ENCODE results near the gene IGF1R.

The IGF1R gene

GRCh38 chr15:98677345-98678059, 29.2 kb downstream of the IGF1R start:
- Histone ChIP-seq H3K27ac (ENCODE audit: low read length) (no peak overlapping the region), H3K4me1 (ENCODE audit: control insufficient read depth, low read depth, low read length) (peaks cover 15% of the 10 kb centered on the region), H3K4me3 (ENCODE audit: low read length) (no peak overlapping the region)

GRCh38 chr15:98678484-98678883, 30.1 kb downstream of the IGF1R start:
- no peaks in the 10 kb centered on the region for H3K27me3 ChIP-seq (ENCODE audit: control insufficient read depth, insufficient read depth, low read length)
- no peak overlapping the region for H3K9ac ChIP-seq (ENCODE audit: low read length)
- H3K9me3 ChIP-seq (ENCODE audit: control insufficient read depth, low read depth, low read length): no peaks in the 10 kb centered on the region
- H3K4me1 ChIP-seq (ENCODE audit: control insufficient read depth, low read depth, low read length): peaks cover 12% of the 10 kb centered on the region
- no peak overlapping the region for H3K4me3 ChIP-seq (ENCODE audit: low read length)
- H3K27ac ChIP-seq (ENCODE audit: low read length): no peak overlapping the region
- no peaks in the 10 kb centered on the region for H3K36me3 ChIP-seq (ENCODE audit: control insufficient read depth, low read depth, low read length)

More at GRCh38 chr15:98677345-98678059, 29.2 kb downstream of the IGF1R start:
- H3K27me3 ChIP-seq (ENCODE audit: control insufficient read depth, insufficient read depth, low read length): no peaks in the 10 kb centered on the region
- H3K36me3 ChIP-seq (ENCODE audit: control insufficient read depth, low read depth, low read length): no peaks in the 10 kb centered on the region
- no peaks in the 10 kb centered on the region for H3K9me3 ChIP-seq (ENCODE audit: control insufficient read depth, low read depth, low read length)
- no peak overlapping the region for H3K9ac ChIP-seq (ENCODE audit: low read length)

GRCh38 chr15:98681061-98681460, 32.7 kb downstream of the IGF1R start:
- Histone ChIP-seq H3K27me3 (ENCODE audit: control insufficient read depth, insufficient read depth, low read length) (no peaks in the 10 kb centered on the region), H3K36me3 (ENCODE audit: control insufficient read depth, low read depth, low read length) (no peaks in the 10 kb centered on the region), H3K4me3 (ENCODE audit: low read length) (no peak overlapping the region), H3K9ac (ENCODE audit: low read length) (no peak overlapping the region), H3K4me1 (ENCODE audit: control insufficient read depth, low read depth, low read length) (peaks cover 13% of the 10 kb centered on the region), H3K9me3 (ENCODE audit: control insufficient read depth, low read depth, low read length) (no peaks in the 10 kb centered on the region), H3K27ac (ENCODE audit: low read length) (no peak overlapping the region)

GRCh38 chr15:98682992-98683701, 34.8 kb downstream of the IGF1R start:
- peaks cover 25% of the 10 kb centered on the region for H3K4me1 ChIP-seq (ENCODE audit: control insufficient read depth, low read depth, low read length)
- no peak overlapping the region for H3K9ac ChIP-seq (ENCODE audit: low read length)

GRCh38 chr15:98683831-98684230, 35.5 kb downstream of the IGF1R start:
- Histone ChIP-seq H3K27ac (ENCODE audit: low read length) (no peak overlapping the region), H3K9me3 (ENCODE audit: control insufficient read depth, low read depth, low read length) (no peaks in the 10 kb centered on the region), H3K36me3 (ENCODE audit: control insufficient read depth, low read depth, low read length) (no peaks in the 10 kb centered on the region), H3K27me3 (ENCODE audit: control insufficient read depth, insufficient read depth, low read length) (no peaks in the 10 kb centered on the region), H3K4me3 (ENCODE audit: low read length) (no peak overlapping the region), H3K9ac (ENCODE audit: low read length) (no peak overlapping the region), H3K4me1 (ENCODE audit: control insufficient read depth, low read depth, low read length) (peaks cover 31% of the 10 kb centered on the region)

More at GRCh38 chr15:98682992-98683701, 34.8 kb downstream of the IGF1R start:
- H3K4me3 ChIP-seq (ENCODE audit: low read length): no peak overlapping the region
- no peaks in the 10 kb centered on the region for H3K36me3 ChIP-seq (ENCODE audit: control insufficient read depth, low read depth, low read length)
- no peak overlapping the region for H3K27ac ChIP-seq (ENCODE audit: low read length)
- H3K9me3 ChIP-seq (ENCODE audit: control insufficient read depth, low read depth, low read length): no peaks in the 10 kb centered on the region
- H3K27me3 ChIP-seq (ENCODE audit: control insufficient read depth, insufficient read depth, low read length): no peaks in the 10 kb centered on the region

- H3K4me3 ChIP-seq (ENCODE audit: low read length): no peak overlapping the region
- H3K36me3 ChIP-seq (ENCODE audit: control insufficient read depth, low read depth, low read length): no peaks in the 10 kb centered on the region
- no peak overlapping the region for H3K27ac ChIP-seq (ENCODE audit: low read length)
- peaks cover 32% of the 10 kb centered on the region for H3K4me1 ChIP-seq (ENCODE audit: control insufficient read depth, low read depth, low read length)
- H3K9ac ChIP-seq (ENCODE audit: low read length): no peak overlapping the region
- H3K27me3 ChIP-seq (ENCODE audit: control insufficient read depth, insufficient read depth, low read length): no peaks in the 10 kb centered on the region
- no peaks in the 10 kb centered on the region for H3K9me3 ChIP-seq (ENCODE audit: control insufficient read depth, low read depth, low read length)
Measured at GRCh38 chr15:98684436-98684835, 36.1 kb downstream of the IGF1R start.

- no peak overlapping the region for H3K4me3 ChIP-seq (ENCODE audit: low read length)
- no peak overlapping the region for H3K9ac ChIP-seq (ENCODE audit: low read length)
- no peaks in the 10 kb centered on the region for H3K27me3 ChIP-seq (ENCODE audit: control insufficient read depth, insufficient read depth, low read length)
- H3K27ac ChIP-seq (ENCODE audit: low read length): no peak overlapping the region
- peaks cover 32% of the 10 kb centered on the region for H3K4me1 ChIP-seq (ENCODE audit: control insufficient read depth, low read depth, low read length)
- no peaks in the 10 kb centered on the region for H3K36me3 ChIP-seq (ENCODE audit: control insufficient read depth, low read depth, low read length)
- no peaks in the 10 kb centered on the region for H3K9me3 ChIP-seq (ENCODE audit: control insufficient read depth, low read depth, low read length)
Measured at GRCh38 chr15:98684995-98685525, 36.7 kb downstream of the IGF1R start.

GRCh38 chr15:98686983-98687382, 38.6 kb downstream of the IGF1R start:
- no peaks in the 10 kb centered on the region for H3K9me3 ChIP-seq (ENCODE audit: control insufficient read depth, low read depth, low read length)
- no peak overlapping the region for H3K4me3 ChIP-seq (ENCODE audit: low read length)
- H3K27me3 ChIP-seq (ENCODE audit: control insufficient read depth, insufficient read depth, low read length): no peaks in the 10 kb centered on the region
- H3K4me1 ChIP-seq (ENCODE audit: control insufficient read depth, low read depth, low read length): peaks cover 32% of the 10 kb centered on the region
- no peak overlapping the region for H3K27ac ChIP-seq (ENCODE audit: low read length)
- H3K9ac ChIP-seq (ENCODE audit: low read length): no peak overlapping the region
- no peaks in the 10 kb centered on the region for H3K36me3 ChIP-seq (ENCODE audit: control insufficient read depth, low read depth, low read length)

- Histone ChIP-seq H3K4me1 (ENCODE audit: control insufficient read depth, low read depth, low read length) (peaks cover 27% of the 10 kb centered on the region), H3K36me3 (ENCODE audit: control insufficient read depth, low read depth, low read length) (no peaks in the 10 kb centered on the region), H3K27me3 (ENCODE audit: control insufficient read depth, insufficient read depth, low read length) (no peaks in the 10 kb centered on the region), H3K4me3 (ENCODE audit: low read length) (no peak overlapping the region), H3K27ac (ENCODE audit: low read length) (no peak overlapping the region), H3K9me3 (ENCODE audit: control insufficient read depth, low read depth, low read length) (no peaks in the 10 kb centered on the region), H3K9ac (ENCODE audit: low read length) (no peak overlapping the region)
Measured at GRCh38 chr15:98689431-98689861, 41.1 kb downstream of the IGF1R start.

- Histone ChIP-seq H3K9ac (ENCODE audit: low read length) (no peak overlapping the region), H3K9me3 (ENCODE audit: control insufficient read depth, low read depth, low read length) (no peaks in the 10 kb centered on the region), H3K27me3 (ENCODE audit: control insufficient read depth, insufficient read depth, low read length) (no peaks in the 10 kb centered on the region), H3K27ac (ENCODE audit: low read length) (no peak overlapping the region), H3K36me3 (ENCODE audit: control insufficient read depth, low read depth, low read length) (no peaks in the 10 kb centered on the region), H3K4me3 (ENCODE audit: low read length) (no peak overlapping the region), H3K4me1 (ENCODE audit: control insufficient read depth, low read depth, low read length) (peaks cover 25% of the 10 kb centered on the region)
Measured at GRCh38 chr15:98690272-98690950, 42.1 kb downstream of the IGF1R start.

GRCh38 chr15:98692213-98692612, 43.9 kb downstream of the IGF1R start:
- Histone ChIP-seq H3K27me3 (ENCODE audit: control insufficient read depth, insufficient read depth, low read length) (no peaks in the 10 kb centered on the region), H3K27ac (ENCODE audit: low read length) (no peak overlapping the region), H3K4me1 (ENCODE audit: control insufficient read depth, low read depth, low read length) (peaks cover 19% of the 10 kb centered on the region), H3K36me3 (ENCODE audit: control insufficient read depth, low read depth, low read length) (no peaks in the 10 kb centered on the region), H3K9ac (ENCODE audit: low read length) (no peak overlapping the region), H3K9me3 (ENCODE audit: control insufficient read depth, low read depth, low read length) (no peaks in the 10 kb centered on the region), H3K4me3 (ENCODE audit: low read length) (no peak overlapping the region)

Measured in iPS-18a (cell line).